A549 (cell line): ENCODE measurements around the gene PRKAG2. TPM values are rescaled to one million over a fixed set of nuclear protein-coding genes. Genes with fewer than 3 reads are reported as not detected.

Experiments
- ATAC-seq, 2 experiments: fragments of 200-7000 bp in 1 of 2; fragments of >200 bp in 1 of 2; cut with Nextera tagmentation in 1 of 2; cut with Tn5 transposase in 1 of 2; 3 replicates each; pipeline versions ENCODE4 v1.8.0 to v1.9.1; 2018 to 2020; ENCODE audit warnings: mild to moderate bottlenecking in 1 of 2, moderate library complexity in 1 of 2
- CTCF ChIA-PET: fragments of 300-600 bp; sonication (Branson Sonifier 250); formaldehyde crosslinking; extraction: SDS; loops from one replicate; lab custom pipeline; 2021; ENCODE audit warnings: antibody characterized with exemption, inconsistent platforms; lab: Yijun Ruan, JAX
- POLR2A ChIA-PET: fragments of 350-600 bp; formaldehyde crosslinking; extraction: SDS; loops from one replicate; lab custom pipeline; 2021; ENCODE audit warnings: antibody characterized with exemption, inconsistent platforms; lab: Yijun Ruan, JAX
- DNase-seq, 2 experiments: peaks; one replicate each; pipeline versions ENCODE4 v3.0.0 to v3.0.0-alpha.2; 2011 to 2016; ENCODE audit warnings: low read depth in 1 of 2, low spot score in 1 of 2
- FAIRE-seq: peaks from 2 replicates; lab custom pipeline; 2011; peaks lifted over from hg19 to GRCh38; lab: Jason Lieb, UNC
- H3K27ac ChIP-seq, 2 experiments: fragments of >200 bp; sonication (Bioruptor Twin); formaldehyde crosslinking; 3 replicates each; pipeline ENCODE4 v1.5.1; 2016 to 2017
- H3K4me1 ChIP-seq: fragments of >200 bp; sonication (Bioruptor Twin); formaldehyde crosslinking; 3 replicates; pipeline ENCODE4 v1.6.1; 2016
- H3K4me2 ChIP-seq: fragments of >200 bp; sonication (Bioruptor Twin); formaldehyde crosslinking; 3 replicates; pipeline ENCODE4 v1.6.1; 2016
- H3K4me3 ChIP-seq: fragments of >200 bp; sonication (Bioruptor Twin); formaldehyde crosslinking; 3 replicates; pipeline ENCODE4 v1.5.1; 2016
- H3K9me3 ChIP-seq: fragments of >200 bp; sonication (Bioruptor Twin); formaldehyde crosslinking; 3 replicates; pipeline ENCODE4 v1.6.1; 2016
- CBX2 ChIP-seq: fragments of 200-600 bp; sonication (generic); IDR thresholded peaks from 2 replicates; pipeline ENCODE4 v1.6.1; 2016; ENCODE audit warnings: low read depth, mild to moderate bottlenecking, borderline replicate concordance
- CBX8 ChIP-seq: fragments of 200-600 bp; sonication (generic); IDR thresholded peaks from 2 replicates; pipeline ENCODE4 v1.6.1; 2016
- EHF ChIP-seq: fragments of 250-450 bp; sonication (Bioruptor Pico); IDR thresholded peaks from 2 replicates; pipeline ENCODE4 v1.5.0; 2020; ENCODE audit warnings: mild to moderate bottlenecking
- FOSL2 ChIP-seq, 2 experiments: fragments of 450-650 bp in 1 of 2; fragments of >200 bp in 1 of 2; sonication (Bioruptor Twin) in 1 of 2; formaldehyde crosslinking; IDR thresholded peaks; 2 replicates each; pipeline versions ENCODE4 v1.5.0 to v1.6.1; 2016 to 2020; ENCODE audit warnings: mild to moderate bottlenecking in 1 of 2, moderate library complexity in 1 of 2
- HDAC2 ChIP-seq: fragments of 200-600 bp; sonication (generic); IDR thresholded peaks from 2 replicates; pipeline ENCODE4 v1.6.1; 2016
- HOXA7 ChIP-seq: fragments of 250-450 bp; sonication (Bioruptor Pico); IDR thresholded peaks from 2 replicates; pipeline ENCODE4 v1.5.0; 2020; ENCODE audit warnings: mild to moderate bottlenecking, moderate library complexity
- HOXB13 ChIP-seq: fragments of 250-450 bp; sonication (Bioruptor Pico); IDR thresholded peaks from 2 replicates; pipeline ENCODE4 v1.5.0; 2020; ENCODE audit warnings: low read depth, mild to moderate bottlenecking, moderate library complexity
- MAFK ChIP-seq: fragments of 450-650 bp; IDR thresholded peaks from 2 replicates; pipeline ENCODE4 v1.6.1; 2014; ENCODE audit not compliant: partially characterized antibody
- MAZ ChIP-seq: fragments of 150-350 bp; IDR thresholded peaks from 2 replicates; pipeline ENCODE4 v1.6.1; 2014; ENCODE audit warnings: antibody characterized with exemption, low read depth, low read length, borderline replicate concordance
- MYC ChIP-seq: IDR thresholded peaks from 2 replicates; pipeline ENCODE4 v1.6.1; 2012; ENCODE audit warnings: mild to moderate bottlenecking, inconsistent platforms, low read length, improper control_type of control experiment, borderline replicate concordance
- PHF8 ChIP-seq: fragments of 200-600 bp; sonication (generic); IDR thresholded peaks from 2 replicates; pipeline ENCODE4 v1.6.1; 2016; ENCODE audit warnings: low read depth, mild to moderate bottlenecking, antibody characterized with exemption, moderate library complexity, borderline replicate concordance
- SMC3 ChIP-seq: fragments of >200 bp; sonication (Bioruptor Twin); formaldehyde crosslinking; IDR thresholded peaks from 3 replicates; pipeline ENCODE4 v1.6.1; 2018; ENCODE audit warnings: inconsistent platforms
- SREBF2 ChIP-seq: fragments of 450-650 bp; IDR thresholded peaks from 2 replicates; pipeline ENCODE4 v1.6.1; 2014; ENCODE audit warnings: mild to moderate bottlenecking, moderate library complexity
- ZC3H11A ChIP-seq: fragments of 450-650 bp; IDR thresholded peaks from 2 replicates; pipeline ENCODE4 v1.6.1; 2014; ENCODE audit warnings: antibody characterized with exemption, mild to moderate bottlenecking
- ZFP36 ChIP-seq: fragments of 450-650 bp; IDR thresholded peaks from 2 replicates; pipeline ENCODE4 v1.6.1; 2014; ENCODE audit warnings: borderline replicate concordance; ENCODE audit not compliant: partially characterized antibody
- ZNF302 ChIP-seq: fragments of 250-450 bp; sonication (Bioruptor Pico); IDR thresholded peaks from 2 replicates; pipeline ENCODE4 v1.9.0; 2021; ENCODE audit warnings: inconsistent platforms, mild to moderate bottlenecking, moderate library complexity
- WGBS: methylation state at CpG from one replicate; pipeline ENCODE4 v1.1.6; 2017; ENCODE audit errors: missing lambda C conversion rate; 5-methylcytosine and 5-hydroxymethylcytosine counted together
- polyA plus RNA-seq, 4 experiments: library from polyadenylated mRNA; depleted of rRNA in 3 of 4; stranded (reverse); fragments of >200 nt; fragmentation: RNase III in 1 of 4; extraction: RNeasy Plus Mini Kit Qiagen cat#74134 plus additional on column Dnase treatment in 1 of 4; gene quantifications; 2 replicates in 3 of 4; 3 replicates in 1 of 4; pipeline ENCODE4 v1.2.3, GENCODE V29; 2011 to 2017
- TF ChIP-seq, protein P1 (sequence below): IDR thresholded peaks from 2 replicates; pipeline ENCODE4 v1.6.1; 2012
- TF ChIP-seq, protein P2 (sequence below): fragments of 200-600 bp; sonication (generic); IDR thresholded peaks from 2 replicates; pipeline ENCODE4 v1.6.1; 2016; ENCODE audit warnings: antibody characterized with exemption, mild to moderate bottlenecking, moderate library complexity
- TF ChIP-seq, protein P3 (sequence below): IDR thresholded peaks from 2 replicates; pipeline ENCODE4 v1.6.1; 2012; ENCODE audit warnings: low read depth, borderline replicate concordance
- TF ChIP-seq, protein P4 (sequence below): fragments of 150-350 bp; IDR thresholded peaks from 2 replicates; pipeline ENCODE4 v1.6.1; 2014; ENCODE audit warnings: low read depth, mild to moderate bottlenecking, low read length
- TF ChIP-seq, protein P5 (sequence below): fragments of 250-450 bp; sonication (Bioruptor Pico); IDR thresholded peaks from 2 replicates; pipeline ENCODE4 v1.5.0; 2021; ENCODE audit warnings: mild to moderate bottlenecking, moderate library complexity, borderline replicate concordance

Gene PRKAG2
- polyA plus RNA-seq, 2 of the 4 experiments (the other 2 are of a cell fraction): 26.5 to 31.7 TPM

DNA sequence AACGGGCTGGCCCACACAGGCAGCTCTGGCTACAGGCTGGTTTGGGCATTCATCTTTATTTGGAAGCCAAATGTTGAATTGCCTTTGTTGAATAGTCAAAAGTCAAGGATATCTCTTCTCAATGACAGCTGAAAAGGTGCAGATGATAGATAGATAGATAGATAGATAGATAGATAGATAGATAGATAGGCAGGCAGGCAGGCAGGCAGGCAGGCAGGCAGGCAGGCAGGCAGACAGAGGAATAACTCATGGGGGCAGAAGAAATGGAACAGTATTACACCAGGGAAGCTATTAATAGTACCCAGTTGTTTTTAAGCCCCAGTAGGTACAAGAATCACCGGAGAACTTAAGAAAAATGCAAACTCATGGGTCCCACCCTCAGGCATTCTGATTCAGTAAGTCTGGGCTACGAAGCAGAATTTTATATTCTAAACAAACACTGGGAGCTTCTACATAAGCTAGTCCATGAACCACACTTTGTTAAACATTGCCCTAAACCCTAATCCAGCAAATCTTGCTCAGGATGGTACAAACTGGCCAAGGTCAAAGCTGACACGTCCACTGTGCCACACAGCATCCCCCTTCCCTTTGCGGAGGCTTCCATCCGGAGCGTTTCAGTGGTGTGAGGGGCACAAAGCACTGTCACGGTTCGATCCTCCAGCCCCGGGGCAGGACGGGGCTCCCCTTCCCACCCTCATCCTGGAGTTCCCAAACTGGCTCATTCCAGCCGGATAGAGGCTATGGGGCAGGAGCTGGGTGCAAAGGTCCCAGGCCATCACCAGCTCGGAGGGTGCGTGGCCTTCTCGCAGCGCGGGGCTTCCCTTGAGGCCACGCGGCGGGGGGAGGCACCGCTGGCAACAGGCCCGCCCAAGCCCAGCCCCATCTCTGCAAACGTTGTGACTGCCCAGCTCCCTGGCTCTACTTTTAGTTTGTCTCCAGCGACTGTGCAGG, 6.7 kb downstream of the PRKAG2 start:
- CTCF ChIA-PET: interaction anchor here (0.7 to 6.0 kb wide), 5 partner anchors 56 to 111 kb away, joined by 3 to 45 read pairs (median 3); no protein-coding TSS in a partner anchor
- no peak for FAIRE-seq
- 69% methylated on average over 19 of the region's 24 CpGs for WGBS
- H3K4me2 ChIP-seq: peak overlapping the region; percentile 32; the same call in 1 of the 3 replicates
- H3K4me3 ChIP-seq: no peak overlapping the region
- TF ChIP-seq HOXA7 (CRISPR knock-in tag) (no peak), ZFP36 (peak; percentile 64), CBX8 (no peak)
- TF ChIP-seq, all 56 proteins: peak for 1
- no peaks in the 10 kb centered on the region for H3K9me3 ChIP-seq
- POLR2A ChIA-PET: no interaction called here
- DNase-seq (peak in 1 of 2 experiments; percentile 31), ATAC-seq (peak; percentile 10 to 21; a peak in 1 of 6 replicates)
- 0 out of 6 replicates have a peak overlapping the region, but pooled peaks of 1 of the 2 experiments have one; percentile 2 for H3K27ac ChIP-seq
- peaks cover 14% of the 10 kb centered on the region for H3K4me1 ChIP-seq

DNA sequence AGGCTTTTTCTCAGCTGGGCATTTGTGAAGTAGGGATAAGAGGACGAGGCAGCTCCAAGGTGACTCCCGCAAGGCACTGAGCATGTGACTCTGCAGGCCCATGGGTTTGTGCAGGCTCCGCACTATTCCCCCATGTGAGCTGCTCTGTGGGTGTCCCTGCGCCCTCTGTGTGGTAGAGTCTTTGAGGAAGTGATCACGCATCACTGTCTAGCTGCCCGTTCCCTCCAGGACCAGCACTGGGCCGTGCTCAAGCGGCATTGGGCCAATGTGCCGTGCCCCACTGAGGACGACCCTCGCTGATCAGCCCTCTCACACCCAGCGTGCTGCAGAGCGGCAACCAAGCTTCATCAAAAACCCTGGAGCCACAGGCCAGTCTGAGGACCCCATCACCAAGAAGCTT, 7.5 kb downstream of the PRKAG2 start:
- Histone ChIP-seq H3K4me1 (peaks cover 8% of the 10 kb centered on the region; the same call in 2 of the 3 replicates), H3K9me3 (no peaks in the 10 kb centered on the region), H3K4me2 (no peak overlapping the region), H3K4me3 (no peak overlapping the region), H3K27ac (no peak overlapping the region)
- WGBS: 85% methylated on average over 13 of the region's 13 CpGs
- ChIA-PET POLR2A (no interaction called here), CTCF (interaction anchor here (0.8 to 6.0 kb wide), 5 partner anchors 11 to 109 kb away, joined by 3 to 45 read pairs (median 4); no protein-coding TSS in a partner anchor)
- ATAC-seq (no peak), DNase-seq (no peak), FAIRE-seq (no peak)
- TF ChIP-seq, protein P1, sequence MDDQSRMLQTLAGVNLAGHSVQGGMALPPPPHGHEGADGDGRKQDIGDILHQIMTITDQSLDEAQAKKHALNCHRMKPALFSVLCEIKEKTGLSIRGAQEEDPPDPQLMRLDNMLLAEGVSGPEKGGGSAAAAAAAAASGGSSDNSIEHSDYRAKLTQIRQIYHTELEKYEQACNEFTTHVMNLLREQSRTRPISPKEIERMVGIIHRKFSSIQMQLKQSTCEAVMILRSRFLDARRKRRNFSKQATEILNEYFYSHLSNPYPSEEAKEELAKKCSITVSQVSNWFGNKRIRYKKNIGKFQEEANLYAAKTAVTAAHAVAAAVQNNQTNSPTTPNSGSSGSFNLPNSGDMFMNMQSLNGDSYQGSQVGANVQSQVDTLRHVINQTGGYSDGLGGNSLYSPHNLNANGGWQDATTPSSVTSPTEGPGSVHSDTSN: no peak
- TF ChIP-seq CBX2 (no peak), PHF8 (no peak), EHF (CRISPR knock-in tag) (no peak), MAFK (no peak), ZNF302 (CRISPR knock-in tag) (no peak), FOSL2 (IDR thresholded peaks at IDR 0.05) (no peak), FOSL2 (CRISPR knock-in tag; IDR thresholded peaks at IDR 0.05) (no peak), MAZ (no peak), HOXB13 (no peak), HDAC2 (no peak), SREBF2 (no peak), SMC3 (no peak), CBX8 (no peak), MYC (no peak), ZC3H11A (no peak)
- TF ChIP-seq, protein P2, sequence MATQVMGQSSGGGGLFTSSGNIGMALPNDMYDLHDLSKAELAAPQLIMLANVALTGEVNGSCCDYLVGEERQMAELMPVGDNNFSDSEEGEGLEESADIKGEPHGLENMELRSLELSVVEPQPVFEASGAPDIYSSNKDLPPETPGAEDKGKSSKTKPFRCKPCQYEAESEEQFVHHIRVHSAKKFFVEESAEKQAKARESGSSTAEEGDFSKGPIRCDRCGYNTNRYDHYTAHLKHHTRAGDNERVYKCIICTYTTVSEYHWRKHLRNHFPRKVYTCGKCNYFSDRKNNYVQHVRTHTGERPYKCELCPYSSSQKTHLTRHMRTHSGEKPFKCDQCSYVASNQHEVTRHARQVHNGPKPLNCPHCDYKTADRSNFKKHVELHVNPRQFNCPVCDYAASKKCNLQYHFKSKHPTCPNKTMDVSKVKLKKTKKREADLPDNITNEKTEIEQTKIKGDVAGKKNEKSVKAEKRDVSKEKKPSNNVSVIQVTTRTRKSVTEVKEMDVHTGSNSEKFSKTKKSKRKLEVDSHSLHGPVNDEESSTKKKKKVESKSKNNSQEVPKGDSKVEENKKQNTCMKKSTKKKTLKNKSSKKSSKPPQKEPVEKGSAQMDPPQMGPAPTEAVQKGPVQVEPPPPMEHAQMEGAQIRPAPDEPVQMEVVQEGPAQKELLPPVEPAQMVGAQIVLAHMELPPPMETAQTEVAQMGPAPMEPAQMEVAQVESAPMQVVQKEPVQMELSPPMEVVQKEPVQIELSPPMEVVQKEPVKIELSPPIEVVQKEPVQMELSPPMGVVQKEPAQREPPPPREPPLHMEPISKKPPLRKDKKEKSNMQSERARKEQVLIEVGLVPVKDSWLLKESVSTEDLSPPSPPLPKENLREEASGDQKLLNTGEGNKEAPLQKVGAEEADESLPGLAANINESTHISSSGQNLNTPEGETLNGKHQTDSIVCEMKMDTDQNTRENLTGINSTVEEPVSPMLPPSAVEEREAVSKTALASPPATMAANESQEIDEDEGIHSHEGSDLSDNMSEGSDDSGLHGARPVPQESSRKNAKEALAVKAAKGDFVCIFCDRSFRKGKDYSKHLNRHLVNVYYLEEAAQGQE: no peak
- TF ChIP-seq, protein P3, sequence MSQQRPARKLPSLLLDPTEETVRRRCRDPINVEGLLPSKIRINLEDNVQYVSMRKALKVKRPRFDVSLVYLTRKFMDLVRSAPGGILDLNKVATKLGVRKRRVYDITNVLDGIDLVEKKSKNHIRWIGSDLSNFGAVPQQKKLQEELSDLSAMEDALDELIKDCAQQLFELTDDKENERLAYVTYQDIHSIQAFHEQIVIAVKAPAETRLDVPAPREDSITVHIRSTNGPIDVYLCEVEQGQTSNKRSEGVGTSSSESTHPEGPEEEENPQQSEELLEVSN: no peak
- TF ChIP-seq, protein P4, sequence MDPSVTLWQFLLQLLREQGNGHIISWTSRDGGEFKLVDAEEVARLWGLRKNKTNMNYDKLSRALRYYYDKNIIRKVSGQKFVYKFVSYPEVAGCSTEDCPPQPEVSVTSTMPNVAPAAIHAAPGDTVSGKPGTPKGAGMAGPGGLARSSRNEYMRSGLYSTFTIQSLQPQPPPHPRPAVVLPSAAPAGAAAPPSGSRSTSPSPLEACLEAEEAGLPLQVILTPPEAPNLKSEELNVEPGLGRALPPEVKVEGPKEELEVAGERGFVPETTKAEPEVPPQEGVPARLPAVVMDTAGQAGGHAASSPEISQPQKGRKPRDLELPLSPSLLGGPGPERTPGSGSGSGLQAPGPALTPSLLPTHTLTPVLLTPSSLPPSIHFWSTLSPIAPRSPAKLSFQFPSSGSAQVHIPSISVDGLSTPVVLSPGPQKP: no peak
- TF ChIP-seq, protein P5, sequence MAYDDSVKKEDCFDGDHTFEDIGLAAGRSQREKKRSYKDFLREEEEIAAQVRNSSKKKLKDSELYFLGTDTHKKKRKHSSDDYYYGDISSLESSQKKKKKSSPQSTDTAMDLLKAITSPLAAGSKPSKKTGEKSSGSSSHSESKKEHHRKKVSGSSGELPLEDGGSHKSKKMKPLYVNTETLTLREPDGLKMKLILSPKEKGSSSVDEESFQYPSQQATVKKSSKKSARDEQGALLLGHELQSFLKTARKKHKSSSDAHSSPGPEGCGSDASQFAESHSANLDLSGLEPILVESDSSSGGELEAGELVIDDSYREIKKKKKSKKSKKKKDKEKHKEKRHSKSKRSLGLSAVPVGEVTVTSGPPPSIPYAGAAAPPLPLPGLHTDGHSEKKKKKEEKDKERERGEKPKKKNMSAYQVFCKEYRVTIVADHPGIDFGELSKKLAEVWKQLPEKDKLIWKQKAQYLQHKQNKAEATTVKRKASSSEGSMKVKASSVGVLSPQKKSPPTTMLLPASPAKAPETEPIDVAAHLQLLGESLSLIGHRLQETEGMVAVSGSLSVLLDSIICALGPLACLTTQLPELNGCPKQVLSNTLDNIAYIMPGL (CRISPR knock-in tag): no peak
